MCF 10A (cell line): ENCODE results near the gene COMMD1. TPM values are rescaled to one million over a fixed set of nuclear protein-coding genes. Genes with fewer than 3 reads are reported as not detected.

Experiments
- BruUV-seq: library from RNA; stranded (reverse); fragments of 400-500 nt; replicated peaks from 2 replicates; lab custom pipeline; 2021; lab: Mats Ljungman, UMichigan
- CTCF ChIA-PET: fragments of 300-600 bp; sonication (Branson Sonifier 250); formaldehyde crosslinking; extraction: SDS; loops from one replicate; lab custom pipeline; 2021; ENCODE audit warnings: antibody characterized with exemption, inconsistent platforms; lab: Yijun Ruan, JAX
- POLR2A ChIA-PET: fragments of 300-600, 350-650 bp; sonication (Branson Sonifier 250); formaldehyde crosslinking; extraction: SDS; loops from one replicate; lab custom pipeline; 2020; ENCODE audit warnings: antibody characterized with exemption, inconsistent platforms; lab: Yijun Ruan, JAX
- DNase-seq: peaks from one replicate; pipeline ENCODE4 v3.0.0-alpha.2; 2018; ENCODE audit not compliant: unreplicated experiment
- H3K27ac Mint-ChIP-seq: one replicate; pipeline ENCODE4 v1.8.0; 2022; ENCODE audit warnings: mild to moderate bottlenecking, low read depth, mixed read lengths; ENCODE audit not compliant: unreplicated experiment
- H3K27me3 Mint-ChIP-seq: one replicate; pipeline ENCODE4 v1.8.0; 2022; ENCODE audit warnings: mixed read lengths; ENCODE audit not compliant: insufficient read depth, unreplicated experiment
- H3K36me3 Mint-ChIP-seq: one replicate; pipeline ENCODE4 v1.8.0; 2022; ENCODE audit warnings: mild to moderate bottlenecking, moderate library complexity, mixed read lengths; ENCODE audit not compliant: insufficient read depth, unreplicated experiment
- H3K4me1 Mint-ChIP-seq: one replicate; pipeline ENCODE4 v1.8.0; 2022; ENCODE audit warnings: mixed read lengths; ENCODE audit not compliant: insufficient read depth, unreplicated experiment
- H3K4me3 Mint-ChIP-seq: one replicate; pipeline ENCODE4 v1.8.0; 2022; ENCODE audit warnings: mild to moderate bottlenecking, moderate library complexity, mixed read lengths; ENCODE audit not compliant: unreplicated experiment
- H3K9me3 Mint-ChIP-seq: one replicate; pipeline ENCODE4 v1.8.0; 2022; ENCODE audit warnings: mixed read lengths; ENCODE audit not compliant: unreplicated experiment
- intact Hi-C: fragments of 100-400 bp; cut with micrococcal nuclease; formaldehyde crosslinking; loops from 2 replicates; pipeline ENCODE4 v1.14.1; 2022
- total RNA-seq: library from RNA; stranded (reverse); gene quantifications from 2 replicates; pipeline ENCODE4 v1.2.3, GENCODE V29; 2022
- TF ChIP-seq, protein P1 (sequence below): fragments of 200-600 bp; IDR thresholded peaks from one replicate; pipeline ENCODE4 v1.8.0; 2022; ENCODE audit warnings: antibody characterized with exemption, mild to moderate bottlenecking; ENCODE audit not compliant: unreplicated experiment

COMMD1 gene
- total RNA-seq, 1 experiment from 2014 or later, result 33.8 TPM

DNA sequence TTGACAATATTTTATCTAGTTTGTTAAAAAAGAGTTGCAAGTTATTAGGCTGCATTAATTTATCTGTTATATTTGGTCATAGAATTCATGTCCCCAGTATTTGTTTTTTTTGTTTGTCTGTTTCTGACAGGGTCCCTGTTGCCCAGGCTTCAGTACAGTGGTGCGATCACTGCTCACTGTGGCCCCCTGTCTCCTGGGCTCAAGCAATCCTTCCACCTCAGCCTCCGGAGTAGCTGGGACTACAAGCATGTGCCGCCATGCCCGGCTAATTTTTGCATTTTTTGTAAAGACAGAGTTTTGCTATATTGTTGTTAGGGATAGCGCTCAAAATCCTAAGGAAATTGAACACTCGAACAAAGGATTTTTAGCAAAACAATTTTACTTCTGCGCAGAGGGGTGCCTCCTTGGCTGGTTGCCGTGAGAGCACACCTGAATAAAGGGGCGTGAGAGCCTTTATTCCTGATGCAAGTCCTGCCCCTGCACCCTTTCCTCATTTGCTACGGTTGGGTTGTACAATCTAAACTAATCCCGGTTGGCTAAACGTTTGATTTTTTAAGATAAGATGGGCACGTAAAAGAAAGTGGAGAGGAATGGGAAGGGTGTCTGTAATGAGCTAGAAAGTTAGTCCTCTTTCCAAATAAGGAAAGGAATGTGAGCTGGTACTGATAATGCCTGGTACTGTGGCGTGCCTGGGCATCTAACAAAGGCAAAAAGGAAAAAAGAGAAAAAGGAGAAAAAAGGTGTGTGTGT, 65.5 kb downstream of the COMMD1 start:
- Mint-ChIP-seq H3K9me3 (no peaks in the 10 kb centered on the region), H3K36me3 (no peaks in the 10 kb centered on the region), H3K4me1 (peaks cover 9% of the 10 kb centered on the region), H3K27ac (peak overlapping the region; percentile 32), H3K4me3 (peak overlapping the region; percentile 78), H3K27me3 (no peaks in the 10 kb centered on the region)
- peak; percentile 28 for DNase-seq
- ChIA-PET POLR2A (interaction anchor here (0.6 to 1.6 kb wide), 4 partner anchors 22 to 532 kb away, joined by 3 to 4 read pairs (median 3); no protein-coding TSS in a partner anchor), CTCF (interaction anchor here (0.6 to 0.9 kb wide), 4 partner anchors 19 to 1212 kb away, joined by 3 to 4 read pairs (median 3); no protein-coding TSS in a partner anchor)
- intact Hi-C loops, result no loop called here
- TF ChIP-seq, protein P1, sequence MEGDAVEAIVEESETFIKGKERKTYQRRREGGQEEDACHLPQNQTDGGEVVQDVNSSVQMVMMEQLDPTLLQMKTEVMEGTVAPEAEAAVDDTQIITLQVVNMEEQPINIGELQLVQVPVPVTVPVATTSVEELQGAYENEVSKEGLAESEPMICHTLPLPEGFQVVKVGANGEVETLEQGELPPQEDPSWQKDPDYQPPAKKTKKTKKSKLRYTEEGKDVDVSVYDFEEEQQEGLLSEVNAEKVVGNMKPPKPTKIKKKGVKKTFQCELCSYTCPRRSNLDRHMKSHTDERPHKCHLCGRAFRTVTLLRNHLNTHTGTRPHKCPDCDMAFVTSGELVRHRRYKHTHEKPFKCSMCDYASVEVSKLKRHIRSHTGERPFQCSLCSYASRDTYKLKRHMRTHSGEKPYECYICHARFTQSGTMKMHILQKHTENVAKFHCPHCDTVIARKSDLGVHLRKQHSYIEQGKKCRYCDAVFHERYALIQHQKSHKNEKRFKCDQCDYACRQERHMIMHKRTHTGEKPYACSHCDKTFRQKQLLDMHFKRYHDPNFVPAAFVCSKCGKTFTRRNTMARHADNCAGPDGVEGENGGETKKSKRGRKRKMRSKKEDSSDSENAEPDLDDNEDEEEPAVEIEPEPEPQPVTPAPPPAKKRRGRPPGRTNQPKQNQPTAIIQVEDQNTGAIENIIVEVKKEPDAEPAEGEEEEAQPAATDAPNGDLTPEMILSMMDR, result peak; percentile 11
- no TSS peak for BruUV-seq

DNA sequence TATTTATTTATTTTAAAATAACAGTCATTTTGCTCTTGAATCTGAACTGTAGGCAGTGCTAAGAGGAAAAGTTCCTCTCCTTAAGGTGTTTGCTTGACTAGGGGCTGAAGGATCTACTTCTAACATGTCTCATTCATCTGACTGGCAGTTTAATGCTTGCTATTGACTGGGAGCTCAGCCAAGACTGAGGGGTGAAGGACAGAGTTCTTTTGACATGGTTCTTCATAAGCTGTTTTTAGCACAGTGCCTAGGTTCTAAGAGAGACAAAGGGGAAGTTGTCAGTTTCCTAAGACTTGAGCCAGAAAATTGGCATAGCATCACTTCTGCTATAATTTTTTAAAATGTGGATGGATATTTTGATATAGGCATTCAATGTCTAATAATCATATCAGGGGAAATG, 73.0 kb downstream of the COMMD1 start:
- intact Hi-C loops, result no loop called here
- DNase-seq, result no peak
- no peak overlapping the region for H3K4me3 Mint-ChIP-seq
- ChIA-PET CTCF (interaction anchor here (0.6 kb wide), 1 partner anchor 21 kb away, joined by 5 read pairs; no protein-coding TSS in a partner anchor), POLR2A (interaction anchor here (1.1 to 1.2 kb wide), 2 partner anchors 8 to 9 kb away, joined by 3 read pairs; no protein-coding TSS in a partner anchor)
- H3K36me3 Mint-ChIP-seq, result no peaks in the 10 kb centered on the region
- TF ChIP-seq, protein P1, result no peak
- H3K27me3 Mint-ChIP-seq, result no peaks in the 10 kb centered on the region
- BruUV-seq, result no TSS peak
- no peak overlapping the region for H3K27ac Mint-ChIP-seq
- no peaks in the 10 kb centered on the region for H3K4me1 Mint-ChIP-seq
- H3K9me3 Mint-ChIP-seq, result peaks cover 9% of the 10 kb centered on the region

DNA sequence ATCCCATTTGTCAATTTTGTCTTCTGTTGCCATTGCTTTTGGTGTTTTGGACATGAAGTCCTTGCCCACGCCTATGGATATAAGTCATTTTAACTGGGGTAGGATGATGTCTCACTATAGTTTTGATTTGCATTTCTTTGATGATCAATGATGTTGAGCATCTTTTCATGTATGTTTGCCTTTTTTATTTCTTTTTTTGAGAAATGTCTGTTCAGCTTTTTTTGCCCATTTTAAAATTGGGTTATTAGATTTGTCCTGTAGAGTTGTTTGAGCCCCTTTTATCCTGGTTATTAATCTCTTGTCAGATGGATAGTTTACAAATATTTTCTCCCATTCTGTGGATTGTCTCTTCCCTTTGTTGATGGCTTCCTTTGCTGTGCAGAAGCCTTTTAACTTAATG, 75.3 kb downstream of the COMMD1 start:
- Mint-ChIP-seq H3K4me3 (no peak overlapping the region), H3K27me3 (no peaks in the 10 kb centered on the region), H3K36me3 (peaks cover 5% of the 10 kb centered on the region), H3K4me1 (no peaks in the 10 kb centered on the region), H3K27ac (no peak overlapping the region), H3K9me3 (peaks cover 9% of the 10 kb centered on the region)
- intact Hi-C loops, result no loop called here
- ChIA-PET CTCF (no interaction called here), POLR2A (no interaction called here)
- TF ChIP-seq, protein P1, result no peak
- DNase-seq, result no peak
- no TSS peak for BruUV-seq

DNA sequence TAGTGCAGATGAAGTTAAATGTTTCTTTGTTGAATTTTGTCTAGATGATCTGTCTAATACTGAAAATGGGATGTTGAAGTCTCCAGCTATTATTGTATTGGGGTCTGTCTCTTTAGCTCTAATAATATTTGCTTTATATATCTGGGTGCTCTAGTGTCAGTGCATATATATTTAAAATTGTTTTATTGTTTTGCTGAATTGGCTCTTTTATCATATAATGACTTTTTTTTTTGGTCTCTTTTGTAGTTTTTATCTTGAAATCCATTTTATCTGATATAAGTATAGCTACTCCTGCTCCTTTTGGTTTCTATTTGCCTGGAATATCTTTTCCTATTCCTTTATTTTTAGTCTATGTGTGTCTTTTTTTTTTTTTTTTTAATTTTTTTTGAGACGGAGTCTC, 79.2 kb downstream of the COMMD1 start:
- ChIA-PET CTCF (interaction anchor here (0.6 to 1.1 kb wide), 3 partner anchors 15 to 473 kb away, joined by 3 read pairs; no protein-coding TSS in a partner anchor), POLR2A (interaction anchor here (0.7 kb wide), 1 partner anchor 546 kb away, joined by 3 read pairs; no protein-coding TSS in a partner anchor)
- no peak overlapping the region for H3K4me3 Mint-ChIP-seq
- H3K27me3 Mint-ChIP-seq, result no peaks in the 10 kb centered on the region
- H3K36me3 Mint-ChIP-seq, result peaks cover 5% of the 10 kb centered on the region
- TF ChIP-seq, protein P1, result no peak
- no TSS peak for BruUV-seq
- intact Hi-C loops, result no loop called here
- H3K4me1 Mint-ChIP-seq, result no peaks in the 10 kb centered on the region
- H3K9me3 Mint-ChIP-seq, result peaks cover 9% of the 10 kb centered on the region
- no peak for DNase-seq
- H3K27ac Mint-ChIP-seq, result no peak overlapping the region
